H1 (cell line): Measurements from ENCODE around the gene PMM2.
"Not testable (repeated sequence)": the region's sequence is repeated elsewhere in the genome, so short reads cannot be mapped to it uniquely, and the experiment has no call there.

ENCODE experiments used
- CHD1 ChIP-seq: IDR thresholded peaks from 2 replicates; pipeline ENCODE4 v1.6.1; 2012; ENCODE audit warnings: low read depth, low read length, improper control_type of control experiment
- EZH2 ChIP-seq: fragments of 200-600 bp; sonication (generic); IDR thresholded peaks from 2 replicates; pipeline ENCODE4 v1.7.1; 2012; ENCODE audit warnings: low read depth, mild to moderate bottlenecking, moderate library complexity, low read length, inconsistent platforms; ENCODE audit not compliant: severe bottlenecking
- POLR2A ChIP-seq, 2 experiments: IDR thresholded peaks; 1 replicate in 1 of 2; 2 replicates in 1 of 2; pipeline ENCODE4 v1.6.1; 2011; ENCODE audit warnings: low read depth in 2 of 2, low read length in 2 of 2, mild to moderate bottlenecking in 2 of 2; ENCODE audit errors: control extremely low read depth in 1 of 2
- SRF ChIP-seq: IDR thresholded peaks from 2 replicates; pipeline ENCODE4 v1.6.1; 2011; ENCODE audit warnings: mild to moderate bottlenecking, low read depth, low read length, moderate library complexity
- TBP ChIP-seq: IDR thresholded peaks from 2 replicates; pipeline ENCODE4 v1.6.1; 2011; ENCODE audit warnings: low read depth, low read length, improper control_type of control experiment
- TEAD4 ChIP-seq: IDR thresholded peaks from 2 replicates; pipeline ENCODE4 v1.6.1; 2012; ENCODE audit warnings: low read depth, low read length, inconsistent platforms, mixed read lengths
- TF ChIP-seq, protein P1 (sequence below), 3 experiments: IDR thresholded peaks; 1 replicate in 2 of 3; 2 replicates in 1 of 3; pipeline versions ENCODE4 v1.5.1 to v1.6.1; 2011; ENCODE audit warnings: low read length in 3 of 3, mild to moderate bottlenecking in 3 of 3, inconsistent platforms in 2 of 3, low read depth in 1 of 3, moderate library complexity in 1 of 3; ENCODE audit not compliant: insufficient read depth in 1 of 3; ENCODE audit errors: control extremely low read depth in 1 of 3

DNA sequence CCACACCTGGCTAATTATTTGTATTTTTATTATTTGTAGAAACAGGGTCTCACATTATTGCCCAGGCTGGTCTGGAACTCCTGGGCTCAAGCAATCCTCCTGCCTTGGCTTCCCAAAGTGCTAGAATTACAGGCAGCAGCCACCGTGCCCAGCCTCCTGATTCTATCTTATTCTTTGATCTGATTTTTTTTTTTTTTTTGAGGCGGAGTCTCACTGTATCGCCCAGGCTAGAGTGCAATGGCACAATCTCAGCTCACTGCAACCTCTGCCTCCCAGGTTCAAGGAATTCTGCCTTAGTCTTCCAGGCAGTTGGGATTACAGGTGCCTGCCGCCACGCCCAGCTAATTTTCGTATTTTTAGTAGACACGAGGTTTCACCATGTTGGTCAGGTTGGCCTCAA, 77.7 kb downstream of the PMM2 start:
- TF ChIP-seq TEAD4; POLR2A (IDR thresholded peaks at IDR 0.05; ENCODE audit: control extremely low read depth in 1 of 2, low read depth in 2 of 2, low read length in 2 of 2); CHD1; EZH2; TBP; SRF: not testable (repeated sequence)
- TF ChIP-seq, protein P1, sequence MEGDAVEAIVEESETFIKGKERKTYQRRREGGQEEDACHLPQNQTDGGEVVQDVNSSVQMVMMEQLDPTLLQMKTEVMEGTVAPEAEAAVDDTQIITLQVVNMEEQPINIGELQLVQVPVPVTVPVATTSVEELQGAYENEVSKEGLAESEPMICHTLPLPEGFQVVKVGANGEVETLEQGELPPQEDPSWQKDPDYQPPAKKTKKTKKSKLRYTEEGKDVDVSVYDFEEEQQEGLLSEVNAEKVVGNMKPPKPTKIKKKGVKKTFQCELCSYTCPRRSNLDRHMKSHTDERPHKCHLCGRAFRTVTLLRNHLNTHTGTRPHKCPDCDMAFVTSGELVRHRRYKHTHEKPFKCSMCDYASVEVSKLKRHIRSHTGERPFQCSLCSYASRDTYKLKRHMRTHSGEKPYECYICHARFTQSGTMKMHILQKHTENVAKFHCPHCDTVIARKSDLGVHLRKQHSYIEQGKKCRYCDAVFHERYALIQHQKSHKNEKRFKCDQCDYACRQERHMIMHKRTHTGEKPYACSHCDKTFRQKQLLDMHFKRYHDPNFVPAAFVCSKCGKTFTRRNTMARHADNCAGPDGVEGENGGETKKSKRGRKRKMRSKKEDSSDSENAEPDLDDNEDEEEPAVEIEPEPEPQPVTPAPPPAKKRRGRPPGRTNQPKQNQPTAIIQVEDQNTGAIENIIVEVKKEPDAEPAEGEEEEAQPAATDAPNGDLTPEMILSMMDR (IDR thresholded peaks at IDR 0.05; ENCODE audit: control extremely low read depth in 1 of 3, insufficient read depth in 1 of 3, low read depth in 1 of 3, low read length in 3 of 3), result not testable (repeated sequence)
